Upper lobe of right lung (tissue), 1 donor: ENCODE measurements around the gene NKX1-2. TPM values are rescaled to one million over a fixed set of nuclear protein-coding genes. Genes with fewer than 3 reads are reported as not detected.
A peak's percentile ranks its signal among the peaks of the same experiment; 100 is the strongest.

Source experiments
- ATAC-seq: fragments of 200-7000 bp; cut with Tn5 transposase; one replicate; pipeline ENCODE4 v1.9.1; 2020; ENCODE audit warnings: mild to moderate bottlenecking, moderate library complexity
- DNase-seq: peaks from one replicate; pipeline ENCODE4 v3.0.0-alpha.2; 2020
- H3K27ac ChIP-seq: fragments of 200-600 bp; one replicate; pipeline ENCODE4 v1.8.0; 2022
- H3K27me3 ChIP-seq: fragments of 200-600 bp; one replicate; pipeline ENCODE4 v1.8.0; 2022; ENCODE audit warnings: mild to moderate bottlenecking
- H3K36me3 ChIP-seq: fragments of 200-600 bp; one replicate; pipeline ENCODE4 v1.8.0; 2022
- H3K4me1 ChIP-seq: fragments of 200-600 bp; one replicate; pipeline ENCODE4 v1.8.0; 2022
- H3K4me3 ChIP-seq: fragments of 200-600 bp; one replicate; pipeline ENCODE4 v1.8.0; 2022; ENCODE audit warnings: mild to moderate bottlenecking
- H3K9me3 ChIP-seq: fragments of 200-600 bp; one replicate; pipeline ENCODE4 v1.8.0; 2022
- intact Hi-C: fragments of 100-400 bp; cut with DNase I; formaldehyde crosslinking; loops from one replicate; pipeline ENCODE4 v1.11.0; 2022
- total RNA-seq: library from RNA; stranded (reverse); fragmentation: NEBNext Ultra II Directional; extraction: Animal tissue kit (Norgen Biotek cat#: 25700); gene quantifications from one replicate; pipeline ENCODE4 v1.2.1, GENCODE V29; 2021
- TF ChIP-seq, protein P1 (sequence below): fragments of 200-600 bp; IDR thresholded peaks from one replicate; pipeline ENCODE4 v1.8.0; 2022; ENCODE audit warnings: antibody characterized with exemption
- donor health status: DM: no; HTN: yes; CAD: no; lungs with severe emphysema.

NKX1-2 gene
- total RNA-seq, 1 donor from 2014 or later, result not detected

DNA sequence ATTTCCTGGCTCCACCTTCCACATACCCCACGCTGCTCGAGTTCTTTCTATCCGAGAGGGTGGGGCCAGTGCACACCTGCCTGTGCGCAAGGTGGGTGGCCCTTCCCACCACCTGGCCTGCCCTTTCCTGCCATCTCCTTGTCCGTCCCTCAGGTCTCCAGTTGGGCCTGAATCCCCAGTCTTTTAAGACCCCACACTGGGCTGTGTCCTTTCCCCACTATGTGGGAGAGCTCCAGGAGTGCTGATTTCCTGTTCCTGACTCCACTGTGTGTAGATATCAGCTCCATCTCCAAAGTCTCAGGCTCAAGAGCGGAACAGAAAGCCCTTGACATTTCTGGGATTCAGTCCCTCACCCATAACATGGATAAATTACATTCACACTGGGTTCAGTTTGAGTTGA, 31.9 kb upstream of the NKX1-2 start:
- H3K27me3 ChIP-seq, result no peaks in the 10 kb centered on the region
- H3K36me3 ChIP-seq, result no peaks in the 10 kb centered on the region
- ATAC-seq, result no peak
- no peaks in the 10 kb centered on the region for H3K4me1 ChIP-seq
- H3K4me3 ChIP-seq, result no peak overlapping the region
- intact Hi-C loops, result no loop called here
- no peak for DNase-seq
- H3K9me3 ChIP-seq, result no peaks in the 10 kb centered on the region
- H3K27ac ChIP-seq, result no peak overlapping the region
- TF ChIP-seq, protein P1, sequence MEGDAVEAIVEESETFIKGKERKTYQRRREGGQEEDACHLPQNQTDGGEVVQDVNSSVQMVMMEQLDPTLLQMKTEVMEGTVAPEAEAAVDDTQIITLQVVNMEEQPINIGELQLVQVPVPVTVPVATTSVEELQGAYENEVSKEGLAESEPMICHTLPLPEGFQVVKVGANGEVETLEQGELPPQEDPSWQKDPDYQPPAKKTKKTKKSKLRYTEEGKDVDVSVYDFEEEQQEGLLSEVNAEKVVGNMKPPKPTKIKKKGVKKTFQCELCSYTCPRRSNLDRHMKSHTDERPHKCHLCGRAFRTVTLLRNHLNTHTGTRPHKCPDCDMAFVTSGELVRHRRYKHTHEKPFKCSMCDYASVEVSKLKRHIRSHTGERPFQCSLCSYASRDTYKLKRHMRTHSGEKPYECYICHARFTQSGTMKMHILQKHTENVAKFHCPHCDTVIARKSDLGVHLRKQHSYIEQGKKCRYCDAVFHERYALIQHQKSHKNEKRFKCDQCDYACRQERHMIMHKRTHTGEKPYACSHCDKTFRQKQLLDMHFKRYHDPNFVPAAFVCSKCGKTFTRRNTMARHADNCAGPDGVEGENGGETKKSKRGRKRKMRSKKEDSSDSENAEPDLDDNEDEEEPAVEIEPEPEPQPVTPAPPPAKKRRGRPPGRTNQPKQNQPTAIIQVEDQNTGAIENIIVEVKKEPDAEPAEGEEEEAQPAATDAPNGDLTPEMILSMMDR, result no peak

DNA sequence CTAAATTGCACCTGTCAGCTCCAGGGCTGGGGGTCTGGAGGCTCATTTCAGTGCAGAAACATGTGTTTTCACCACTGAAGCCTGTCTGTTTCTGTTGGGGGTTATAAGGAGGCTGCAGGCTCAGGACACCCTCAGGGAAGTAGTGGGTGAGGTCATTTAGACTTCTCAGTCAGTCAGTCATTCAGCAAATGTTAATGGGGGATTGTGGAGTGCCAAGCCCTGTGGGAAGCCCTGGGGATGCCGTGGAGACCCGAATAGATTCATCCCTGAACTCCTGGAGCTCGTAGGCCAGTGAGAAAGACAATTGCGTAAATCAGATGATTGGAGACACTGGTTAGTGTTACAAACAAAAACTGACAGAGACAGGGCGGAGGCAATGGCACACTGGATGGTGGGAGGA, 31.0 kb upstream of the NKX1-2 start:
- DNase-seq (no peak), ATAC-seq (no peak)
- no peaks in the 10 kb centered on the region for H3K27me3 ChIP-seq
- H3K36me3 ChIP-seq, result no peaks in the 10 kb centered on the region
- no peak overlapping the region for H3K27ac ChIP-seq
- H3K9me3 ChIP-seq, result no peaks in the 10 kb centered on the region
- H3K4me3 ChIP-seq, result no peak overlapping the region
- TF ChIP-seq, protein P1, result no peak
- intact Hi-C loops, result no loop called here
- no peaks in the 10 kb centered on the region for H3K4me1 ChIP-seq

DNA sequence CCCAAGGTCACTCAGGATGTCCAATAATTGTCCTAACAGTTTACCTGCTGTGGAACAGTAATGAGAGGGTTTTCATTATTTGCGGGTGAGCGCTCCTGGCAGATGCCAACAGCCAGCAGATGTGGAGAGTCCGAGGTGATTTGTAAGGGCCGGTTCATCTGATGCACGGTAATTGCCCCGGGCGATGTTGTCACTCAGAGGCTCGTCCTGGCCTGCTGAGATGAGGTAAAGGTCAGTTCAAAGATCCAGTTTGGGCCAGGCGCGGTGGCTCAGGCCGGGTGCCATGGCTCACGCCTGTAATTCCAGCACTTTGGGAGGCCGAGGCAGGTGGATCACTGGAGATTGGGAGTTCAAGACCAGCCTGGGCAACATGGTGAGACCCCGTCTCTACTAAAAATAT, 28.7 kb upstream of the NKX1-2 start:
- H3K9me3 ChIP-seq, result no peaks in the 10 kb centered on the region
- H3K4me1 ChIP-seq, result no peaks in the 10 kb centered on the region
- intact Hi-C loops, result no loop called here
- H3K27ac ChIP-seq, result no peak overlapping the region
- H3K4me3 ChIP-seq, result no peak overlapping the region
- no peak for ATAC-seq
- H3K27me3 ChIP-seq, result no peaks in the 10 kb centered on the region
- H3K36me3 ChIP-seq, result no peaks in the 10 kb centered on the region
- TF ChIP-seq, protein P1, result no peak
- no peak for DNase-seq

DNA sequence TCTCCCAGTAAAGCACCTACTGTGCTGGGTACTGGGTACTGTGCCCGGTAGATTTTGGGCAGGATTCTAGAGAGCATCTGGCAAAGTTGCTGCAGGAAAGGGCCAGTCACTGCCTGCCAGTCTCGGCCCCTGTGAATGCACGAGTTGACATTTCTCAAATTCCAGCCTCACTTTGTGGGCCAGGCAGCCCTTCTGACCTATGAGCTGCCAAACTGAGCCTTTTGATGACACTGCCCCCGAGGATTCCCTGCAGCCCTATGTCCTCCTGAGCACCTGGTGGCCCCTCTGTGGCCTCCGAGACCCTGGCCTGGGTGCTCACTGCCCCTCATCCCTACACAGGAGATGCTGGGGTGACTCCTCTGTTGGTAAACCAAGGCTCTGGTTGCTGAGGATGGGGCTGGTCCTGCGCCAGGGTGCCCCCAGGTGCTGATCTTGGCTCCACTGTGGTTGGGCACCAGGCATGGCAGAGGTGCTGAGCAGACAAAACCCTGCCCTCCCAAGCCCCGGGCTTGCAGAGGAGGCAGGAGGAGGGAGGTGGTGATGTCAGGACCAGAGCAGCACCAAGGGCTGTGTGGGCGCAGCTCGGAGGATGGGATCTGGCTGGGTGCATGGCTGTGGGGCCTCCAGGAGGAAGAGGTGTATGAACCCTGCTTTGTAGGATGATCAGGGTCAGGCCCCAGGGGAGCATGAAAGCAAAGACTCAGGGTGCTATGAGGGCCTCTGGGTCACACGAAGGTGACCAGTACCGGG, 28.0 kb upstream of the NKX1-2 start:
- no peaks in the 10 kb centered on the region for H3K36me3 ChIP-seq
- DNase-seq, result no peak
- no peaks in the 10 kb centered on the region for H3K27me3 ChIP-seq
- TF ChIP-seq, protein P1, result no peak
- ATAC-seq, result no peak
- H3K4me1 ChIP-seq, result no peaks in the 10 kb centered on the region
- intact Hi-C loops, result no loop called here
- H3K4me3 ChIP-seq, result no peak overlapping the region
- H3K27ac ChIP-seq, result no peak overlapping the region
- H3K9me3 ChIP-seq, result no peaks in the 10 kb centered on the region

DNA sequence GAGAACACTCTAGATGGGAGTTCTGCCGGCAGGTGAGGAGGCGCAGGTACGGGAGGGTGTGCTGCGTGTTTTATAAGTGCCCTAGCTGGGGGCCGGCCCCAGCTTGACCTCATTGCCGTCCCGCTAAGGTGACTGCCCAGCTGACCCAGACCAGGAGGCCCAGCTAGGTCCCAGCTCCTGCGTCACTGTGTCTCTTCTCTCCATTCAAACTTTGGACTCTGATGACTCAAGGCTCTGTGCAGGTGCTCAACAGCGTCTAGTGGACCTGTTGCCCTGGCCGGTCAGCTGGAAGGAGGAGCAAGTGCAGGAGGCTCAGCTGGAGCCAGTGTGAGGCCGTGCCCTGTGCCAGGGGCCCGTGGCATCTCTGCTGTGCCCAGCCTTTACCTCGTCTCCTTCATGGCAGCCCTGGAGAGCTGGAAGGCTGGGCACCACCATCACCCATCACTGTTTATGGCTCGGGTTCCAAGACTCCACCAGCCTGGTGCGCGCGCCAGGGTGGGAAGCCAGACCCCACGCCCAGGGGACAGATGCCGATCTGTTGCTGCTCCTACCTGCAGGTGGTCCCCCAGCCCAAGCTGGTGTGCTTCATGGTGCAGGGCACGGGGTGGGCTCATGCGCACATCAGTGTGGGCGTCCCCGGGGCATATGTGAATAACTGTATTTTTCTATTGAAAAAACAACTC, 26.3 kb upstream of the NKX1-2 start:
- DNase-seq, result no peak
- intact Hi-C loops, result no loop called here
- H3K4me3 ChIP-seq, result no peak overlapping the region
- H3K9me3 ChIP-seq, result no peaks in the 10 kb centered on the region
- TF ChIP-seq, protein P1, result no peak
- H3K27ac ChIP-seq, result no peak overlapping the region
- no peaks in the 10 kb centered on the region for H3K4me1 ChIP-seq
- peak; percentile 33 for ATAC-seq
- H3K27me3 ChIP-seq, result no peaks in the 10 kb centered on the region
- H3K36me3 ChIP-seq, result no peaks in the 10 kb centered on the region
